ENCODE data around the gene ARHGDIB.

DNA sequence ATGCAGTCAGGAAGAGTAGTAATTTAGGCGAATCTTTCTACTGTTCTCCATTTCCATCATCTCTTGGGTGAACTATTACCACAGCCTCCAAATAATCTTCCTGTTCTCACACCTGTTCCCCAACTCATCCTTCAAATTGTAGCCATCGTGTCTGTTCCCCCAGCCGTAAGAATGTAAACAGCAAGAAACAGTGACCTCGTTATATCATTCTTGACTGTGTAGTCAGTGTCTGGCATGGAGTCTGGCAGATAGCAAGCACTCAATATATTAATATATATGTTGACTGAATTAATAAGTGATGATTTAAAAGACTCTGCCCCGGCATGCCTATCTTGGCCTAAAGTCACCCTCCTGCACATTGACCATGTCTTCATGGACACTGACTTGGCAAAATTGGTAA is 31.7 kb upstream of the ARHGDIB start:
- TF ChIP-seq, protein P1, sequence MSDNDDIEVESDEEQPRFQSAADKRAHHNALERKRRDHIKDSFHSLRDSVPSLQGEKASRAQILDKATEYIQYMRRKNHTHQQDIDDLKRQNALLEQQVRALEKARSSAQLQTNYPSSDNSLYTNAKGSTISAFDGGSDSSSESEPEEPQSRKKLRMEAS (IDR thresholded peaks at IDR 0.05), result no peak
- TF ChIP-seq, protein P2, sequence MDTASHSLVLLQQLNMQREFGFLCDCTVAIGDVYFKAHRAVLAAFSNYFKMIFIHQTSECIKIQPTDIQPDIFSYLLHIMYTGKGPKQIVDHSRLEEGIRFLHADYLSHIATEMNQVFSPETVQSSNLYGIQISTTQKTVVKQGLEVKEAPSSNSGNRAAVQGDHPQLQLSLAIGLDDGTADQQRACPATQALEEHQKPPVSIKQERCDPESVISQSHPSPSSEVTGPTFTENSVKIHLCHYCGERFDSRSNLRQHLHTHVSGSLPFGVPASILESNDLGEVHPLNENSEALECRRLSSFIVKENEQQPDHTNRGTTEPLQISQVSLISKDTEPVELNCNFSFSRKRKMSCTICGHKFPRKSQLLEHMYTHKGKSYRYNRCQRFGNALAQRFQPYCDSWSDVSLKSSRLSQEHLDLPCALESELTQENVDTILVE (CRISPR knock-in tag; IDR thresholded peaks at IDR 0.05), result no peak
- no peak for TF ChIP-seq PHF8 (CRISPR knock-in tag; IDR thresholded peaks at IDR 0.05)
- TF ChIP-seq MAFG (CRISPR knock-in tag; IDR thresholded peaks at IDR 0.05), result no peak
- no peak for TF ChIP-seq PRDM15 (CRISPR knock-in tag; IDR thresholded peaks at IDR 0.05)
- no peak for TF ChIP-seq EHMT2 (IDR thresholded peaks at IDR 0.05; ENCODE audit: borderline replicate concordance, low read depth, low read length)
- TF ChIP-seq TCF7L2 (IDR thresholded peaks at IDR 0.05; ENCODE audit: low read depth, low read length), result no peak
- no peak for TF ChIP-seq ISX (CRISPR knock-in tag; conservative IDR thresholded peaks at IDR 0.05)
- TF ChIP-seq, protein P3, sequence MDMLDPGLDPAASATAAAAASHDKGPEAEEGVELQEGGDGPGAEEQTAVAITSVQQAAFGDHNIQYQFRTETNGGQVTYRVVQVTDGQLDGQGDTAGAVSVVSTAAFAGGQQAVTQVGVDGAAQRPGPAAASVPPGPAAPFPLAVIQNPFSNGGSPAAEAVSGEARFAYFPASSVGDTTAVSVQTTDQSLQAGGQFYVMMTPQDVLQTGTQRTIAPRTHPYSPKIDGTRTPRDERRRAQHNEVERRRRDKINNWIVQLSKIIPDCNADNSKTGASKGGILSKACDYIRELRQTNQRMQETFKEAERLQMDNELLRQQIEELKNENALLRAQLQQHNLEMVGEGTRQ (IDR thresholded peaks at IDR 0.05; ENCODE audit: low read depth, low read length), result no peak
- TF ChIP-seq, protein P3 (CRISPR knock-in tag; IDR thresholded peaks at IDR 0.05; ENCODE audit: borderline replicate concordance), result no peak
- TF ChIP-seq, protein P4, sequence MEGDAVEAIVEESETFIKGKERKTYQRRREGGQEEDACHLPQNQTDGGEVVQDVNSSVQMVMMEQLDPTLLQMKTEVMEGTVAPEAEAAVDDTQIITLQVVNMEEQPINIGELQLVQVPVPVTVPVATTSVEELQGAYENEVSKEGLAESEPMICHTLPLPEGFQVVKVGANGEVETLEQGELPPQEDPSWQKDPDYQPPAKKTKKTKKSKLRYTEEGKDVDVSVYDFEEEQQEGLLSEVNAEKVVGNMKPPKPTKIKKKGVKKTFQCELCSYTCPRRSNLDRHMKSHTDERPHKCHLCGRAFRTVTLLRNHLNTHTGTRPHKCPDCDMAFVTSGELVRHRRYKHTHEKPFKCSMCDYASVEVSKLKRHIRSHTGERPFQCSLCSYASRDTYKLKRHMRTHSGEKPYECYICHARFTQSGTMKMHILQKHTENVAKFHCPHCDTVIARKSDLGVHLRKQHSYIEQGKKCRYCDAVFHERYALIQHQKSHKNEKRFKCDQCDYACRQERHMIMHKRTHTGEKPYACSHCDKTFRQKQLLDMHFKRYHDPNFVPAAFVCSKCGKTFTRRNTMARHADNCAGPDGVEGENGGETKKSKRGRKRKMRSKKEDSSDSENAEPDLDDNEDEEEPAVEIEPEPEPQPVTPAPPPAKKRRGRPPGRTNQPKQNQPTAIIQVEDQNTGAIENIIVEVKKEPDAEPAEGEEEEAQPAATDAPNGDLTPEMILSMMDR (CRISPR knock-in tag; IDR thresholded peaks at IDR 0.05), result no peak
- TF ChIP-seq SMC3 (IDR thresholded peaks at IDR 0.05; ENCODE audit: low read length), result no peak

All from HepG2 (cell line).